Fibroblast of skin of abdomen (primary cell): ENCODE measurements around the gene MAP4K4.
"Not testable (repeated sequence)": the region's sequence is repeated elsewhere in the genome, so short reads cannot be mapped to it uniquely, and the experiment has no call there.

Experiments used
- DNase-seq: peaks from one replicate; pipeline ENCODE4 v3.0.0-alpha.2; 2013

The MAP4K4 gene

GRCh38 chr2:101744832-101745231 is 47.3 kb downstream of the MAP4K4 start:
- no peak for DNase-seq

- peak; percentile 69 for DNase-seq
Measured at GRCh38 chr2:101745711-101746694, 48.5 kb downstream of the MAP4K4 start.

GRCh38 chr2:101748000-101748399 is 50.5 kb downstream of the MAP4K4 start:
- no peak for DNase-seq

GRCh38 chr2:101748462-101748861 is 51.0 kb downstream of the MAP4K4 start:
- DNase-seq = not testable (repeated sequence)

GRCh38 chr2:101750688-101751087 is 53.2 kb downstream of the MAP4K4 start:
- DNase-seq = no peak

- DNase-seq = no peak
Measured at GRCh38 chr2:101751276-101751815, 53.8 kb downstream of the MAP4K4 start.

- DNase-seq = no peak
Measured at GRCh38 chr2:101751875-101752619, 54.5 kb downstream of the MAP4K4 start.

GRCh38 chr2:101752716-101753616 is 55.5 kb downstream of the MAP4K4 start:
- DNase-seq = peak; percentile 44

- no peak for DNase-seq
Measured at GRCh38 chr2:101753720-101754490, 56.4 kb downstream of the MAP4K4 start.

- peak; percentile 53 for DNase-seq
Measured at GRCh38 chr2:101754618-101755017, 57.1 kb downstream of the MAP4K4 start.

GRCh38 chr2:101756266-101756665 is 58.8 kb downstream of the MAP4K4 start:
- no peak for DNase-seq

GRCh38 chr2:101758001-101758400 is 60.5 kb downstream of the MAP4K4 start:
- peak; percentile 63 for DNase-seq

- peak; percentile 96 for DNase-seq
Measured at GRCh38 chr2:101759162-101759561, 61.7 kb downstream of the MAP4K4 start.

GRCh38 chr2:101762451-101763171 is 65.1 kb downstream of the MAP4K4 start:
- no peak for DNase-seq

- DNase-seq = no peak
Measured at GRCh38 chr2:101763496-101764333, 66.2 kb downstream of the MAP4K4 start.

- DNase-seq = no peak
Measured at GRCh38 chr2:101766337-101766736, 68.8 kb downstream of the MAP4K4 start.

- peak; percentile 96 for DNase-seq
Measured at GRCh38 chr2:101766871-101767739, 69.6 kb downstream of the MAP4K4 start.

- no peak for DNase-seq
Measured at GRCh38 chr2:101768556-101769220, 71.2 kb downstream of the MAP4K4 start.
